Keratinocyte (primary cell): Measurements from ENCODE around the gene MUC13. TPM values are rescaled to one million over a fixed set of nuclear protein-coding genes. Genes with fewer than 3 reads are reported as not detected.

Experiments used
- DNase-seq: peaks from one replicate; pipeline ENCODE4 v3.0.0-alpha.2; 2011; ENCODE audit warnings: low read depth, missing footprints, low spot score
- FAIRE-seq: peaks from 2 replicates; lab custom pipeline; 2011; peaks lifted over from hg19 to GRCh38; lab: Jason Lieb, UNC
- H2AFZ ChIP-seq: 2 replicates; pipeline ENCODE4 v1.6.0; 2012; ENCODE audit warnings: low read length, control low read depth, inconsistent platforms; ENCODE audit not compliant: control insufficient read depth
- H3K27ac ChIP-seq: 2 replicates; pipeline ENCODE4 v1.5.1; 2011; ENCODE audit warnings: low read length; ENCODE audit not compliant: control insufficient read depth, insufficient read depth
- H3K27me3 ChIP-seq: 3 replicates; pipeline ENCODE4 v1.6.0; 2011; ENCODE audit warnings: low read length; ENCODE audit not compliant: control insufficient read depth, insufficient read depth; ENCODE audit errors: extremely low read depth
- H3K36me3 ChIP-seq, 2 experiments: 2 replicates in 1 of 2; 3 replicates in 1 of 2; pipeline ENCODE4 v1.5.1; 2011; ENCODE audit warnings: low read length in 2 of 2, mild to moderate bottlenecking in 1 of 2; ENCODE audit not compliant: control insufficient read depth in 2 of 2, insufficient read depth in 2 of 2; ENCODE audit errors: extremely low read depth in 1 of 2
- H3K4me1 ChIP-seq: 3 replicates; pipeline ENCODE4 v1.5.1; 2011; ENCODE audit warnings: low read length; ENCODE audit not compliant: control insufficient read depth, insufficient read depth; ENCODE audit errors: extremely low read depth
- H3K4me2 ChIP-seq: 3 replicates; pipeline ENCODE4 v1.6.0; 2011; ENCODE audit warnings: low read depth, low read length; ENCODE audit not compliant: control insufficient read depth, insufficient read depth; ENCODE audit errors: extremely low read depth
- H3K4me3 ChIP-seq, 3 experiments: fragments of 200-600 bp in 1 of 3; sonication (generic) in 1 of 3; 2 replicates in 2 of 3; 3 replicates in 1 of 3; pipeline ENCODE4 v1.5.1; 2011 to 2016; ENCODE audit warnings: low read length in 3 of 3, mild to moderate bottlenecking in 3 of 3, control low read depth in 2 of 3, inconsistent platforms in 1 of 3, low read depth in 1 of 3, mixed read lengths in 1 of 3, mixed run types in 1 of 3, moderate library complexity in 1 of 3; ENCODE audit not compliant: control insufficient read depth in 2 of 3, insufficient read depth in 2 of 3; ENCODE audit errors: extremely low read depth in 1 of 3
- H3K79me2 ChIP-seq: 2 replicates; pipeline ENCODE4 v1.6.0; 2012; ENCODE audit warnings: low read length; ENCODE audit not compliant: control insufficient read depth, insufficient read depth
- H3K9ac ChIP-seq: 3 replicates; pipeline ENCODE4 v1.6.0; 2011; ENCODE audit warnings: low read length; ENCODE audit not compliant: control insufficient read depth, insufficient read depth; ENCODE audit errors: extremely low read depth
- H3K9me1 ChIP-seq: 3 replicates; pipeline ENCODE4 v1.6.0; 2011; ENCODE audit warnings: low read length; ENCODE audit not compliant: control insufficient read depth, insufficient read depth; ENCODE audit errors: extremely low read depth
- H3K9me3 ChIP-seq: 2 replicates; pipeline ENCODE4 v1.5.1; 2012; ENCODE audit warnings: low read depth, low read length; ENCODE audit not compliant: control insufficient read depth
- H4K20me1 ChIP-seq: 3 replicates; pipeline ENCODE4 v1.6.0; 2011; ENCODE audit warnings: low read length; ENCODE audit not compliant: control insufficient read depth, insufficient read depth; ENCODE audit errors: extremely low read depth
- EZH2 ChIP-seq: IDR thresholded peaks from one replicate; pipeline ENCODE4 v1.6.1; 2012; ENCODE audit warnings: inconsistent platforms, mild to moderate bottlenecking, low read length, moderate library complexity
- dilution Hi-C: fragments of 300-500 bp; cut with MboI; formaldehyde crosslinking; loops from one replicate; pipeline ENCODE4 v1.7.0; 2020; ENCODE audit warnings: low sequenced_read_pairs; ENCODE audit not compliant: extremely low pct_ligation_motif_present
- polyA plus RNA-seq, 5 experiments: library from polyadenylated mRNA; depleted of rRNA in 3 of 5; stranded (reverse) in 3 of 5; stranded (forward) in 1 of 5; unstranded in 1 of 5; fragments of >200 nt; gene quantifications; 1 replicate in 1 of 5; 2 replicates in 3 of 5; 3 replicates in 1 of 5; pipeline versions ENCODE4 v1.2.1 to v1.2.3, GENCODE V29; 2011 to 2012; ENCODE audit warnings: missing spikeins in 2 of 5, low read depth in 1 of 5, low replicate concordance in 1 of 5
- TF ChIP-seq, protein P1 (sequence below), 3 experiments: IDR thresholded peaks in 1 of 3; conservative IDR thresholded peaks in 1 of 3; optimal IDR thresholded peaks in 1 of 3; 2 replicates in 2 of 3; 3 replicates in 1 of 3; pipeline versions ENCODE3 to v1.5.1; 2011; ENCODE audit warnings: low read length in 3 of 3, mild to moderate bottlenecking in 3 of 3, moderate library complexity in 2 of 3, control low read depth in 1 of 3, inconsistent platforms in 1 of 3; ENCODE audit not compliant: insufficient read depth in 2 of 3; ENCODE audit errors: extremely low read depth in 1 of 3

Gene MUC13
- polyA plus RNA-seq, 1 donor (not counting 4 experiments of a cell fraction or from before 2014, with no cell fraction given), result not detected

DNA sequence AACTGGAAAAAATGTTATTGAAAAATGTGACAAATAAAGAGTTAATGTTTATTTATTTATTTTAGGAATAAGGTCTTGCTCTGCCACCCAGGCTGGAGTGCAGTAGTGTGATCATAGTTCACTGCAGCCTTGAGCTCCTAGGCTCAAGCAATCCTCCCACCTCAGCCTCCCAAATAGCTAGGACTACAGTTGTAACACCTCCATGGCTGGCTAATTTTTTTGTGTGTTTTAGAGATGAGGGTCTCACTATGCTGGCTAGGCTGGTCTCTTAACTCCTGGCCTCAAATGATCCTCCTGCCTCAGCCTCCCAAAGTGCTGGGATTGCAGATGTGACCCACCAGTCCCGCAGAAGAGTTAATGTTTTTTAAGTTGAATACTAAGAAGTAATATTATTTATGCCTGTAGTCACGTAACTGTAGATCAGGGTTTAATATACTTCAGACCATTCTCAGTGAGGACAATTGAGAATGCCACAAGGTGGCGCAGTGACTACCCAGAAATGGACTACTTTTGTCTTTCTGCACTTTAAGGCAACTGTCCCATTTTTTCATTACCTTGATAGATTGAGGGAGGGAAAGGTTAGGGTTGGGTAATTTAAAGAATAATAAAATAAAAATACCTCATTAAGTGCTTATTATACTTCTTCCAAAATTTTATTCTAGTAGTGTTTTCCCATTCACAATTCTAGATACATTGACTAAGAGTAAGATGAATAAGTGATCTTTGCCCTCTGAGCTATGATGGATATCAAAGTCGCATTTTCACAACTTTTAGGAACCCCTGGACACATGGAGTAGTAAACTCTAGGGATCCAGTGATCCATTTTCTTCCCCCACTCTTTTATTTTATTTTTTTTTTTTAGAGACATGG lies 6.0 kb downstream of the MUC13 start:
- Histone ChIP-seq H3K27me3 (no peaks in the 10 kb centered on the region), H3K79me2 (no peaks in the 10 kb centered on the region), H3K4me1 (no peaks in the 10 kb centered on the region), H3K9ac (no peak overlapping the region), H4K20me1 (no peaks in the 10 kb centered on the region), H3K9me3 (no peaks in the 10 kb centered on the region), H3K4me3 (no peak overlapping the region), H3K36me3 (no peaks in the 10 kb centered on the region), H3K27ac (no peak overlapping the region), H3K9me1 (no peaks in the 10 kb centered on the region), H2AFZ (no peak overlapping the region), H3K4me2 (no peak overlapping the region)
- no peak for DNase-seq
- dilution Hi-C loops, result no loop called here
- peak; percentile 79 for FAIRE-seq
- TF ChIP-seq, protein P1, sequence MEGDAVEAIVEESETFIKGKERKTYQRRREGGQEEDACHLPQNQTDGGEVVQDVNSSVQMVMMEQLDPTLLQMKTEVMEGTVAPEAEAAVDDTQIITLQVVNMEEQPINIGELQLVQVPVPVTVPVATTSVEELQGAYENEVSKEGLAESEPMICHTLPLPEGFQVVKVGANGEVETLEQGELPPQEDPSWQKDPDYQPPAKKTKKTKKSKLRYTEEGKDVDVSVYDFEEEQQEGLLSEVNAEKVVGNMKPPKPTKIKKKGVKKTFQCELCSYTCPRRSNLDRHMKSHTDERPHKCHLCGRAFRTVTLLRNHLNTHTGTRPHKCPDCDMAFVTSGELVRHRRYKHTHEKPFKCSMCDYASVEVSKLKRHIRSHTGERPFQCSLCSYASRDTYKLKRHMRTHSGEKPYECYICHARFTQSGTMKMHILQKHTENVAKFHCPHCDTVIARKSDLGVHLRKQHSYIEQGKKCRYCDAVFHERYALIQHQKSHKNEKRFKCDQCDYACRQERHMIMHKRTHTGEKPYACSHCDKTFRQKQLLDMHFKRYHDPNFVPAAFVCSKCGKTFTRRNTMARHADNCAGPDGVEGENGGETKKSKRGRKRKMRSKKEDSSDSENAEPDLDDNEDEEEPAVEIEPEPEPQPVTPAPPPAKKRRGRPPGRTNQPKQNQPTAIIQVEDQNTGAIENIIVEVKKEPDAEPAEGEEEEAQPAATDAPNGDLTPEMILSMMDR (optimal IDR thresholded peaks at IDR 0.05 in 1 of 3, IDR thresholded peaks at IDR 0.05 in 1 of 3, conservative IDR thresholded peaks at IDR 0.05 in 1 of 3; ENCODE audit: extremely low read depth in 1 of 3, insufficient read depth in 2 of 3, low read length in 3 of 3), result peak; percentile 66 to 81 (median 70)
- TF ChIP-seq EZH2, result no peak

- Histone ChIP-seq H3K36me3 (no peaks in the 10 kb centered on the region), H3K79me2 (no peaks in the 10 kb centered on the region), H3K27me3 (no peaks in the 10 kb centered on the region), H3K4me3 (no peak overlapping the region), H3K4me1 (no peaks in the 10 kb centered on the region), H3K27ac (no peak overlapping the region), H3K9ac (no peak overlapping the region), H3K9me3 (no peaks in the 10 kb centered on the region), H3K9me1 (no peaks in the 10 kb centered on the region), H3K4me2 (no peak overlapping the region), H2AFZ (no peak overlapping the region), H4K20me1 (no peaks in the 10 kb centered on the region)
- TF ChIP-seq EZH2, result no peak
- TF ChIP-seq, protein P1 (optimal IDR thresholded peaks at IDR 0.05 in 1 of 3, IDR thresholded peaks at IDR 0.05 in 1 of 3, conservative IDR thresholded peaks at IDR 0.05 in 1 of 3; ENCODE audit: extremely low read depth in 1 of 3, insufficient read depth in 2 of 3, low read length in 3 of 3), result no peak
- FAIRE-seq (no peak), DNase-seq (no peak)
- dilution Hi-C loops, result no loop called here
These were observed 6.9 kb downstream of the MUC13 start for GRCh38 chr3:124927574-124928045.
